Endothelial cell (in vitro differentiated cells): ENCODE measurements around the gene MBNL2. TPM values are rescaled to one million over a fixed set of nuclear protein-coding genes. Genes with fewer than 3 reads are reported as not detected.

Source experiments
- DNase-seq: peaks from one replicate; pipeline ENCODE4 v3.0.0; 2021; ENCODE audit warnings: low spot score
- H3K27ac Mint-ChIP-seq: one replicate; pipeline ENCODE4 v1.8.0; 2021; ENCODE audit warnings: mixed read lengths, inconsistent platforms; ENCODE audit not compliant: unreplicated experiment
- H3K27me3 Mint-ChIP-seq: one replicate; pipeline ENCODE4 v1.8.0; 2021; ENCODE audit warnings: mild to moderate bottlenecking, moderate library complexity, mixed read lengths, inconsistent platforms; ENCODE audit not compliant: unreplicated experiment
- H3K36me3 Mint-ChIP-seq: one replicate; pipeline ENCODE4 v1.8.0; 2021; ENCODE audit warnings: mild to moderate bottlenecking, low read depth, mixed read lengths, inconsistent platforms; ENCODE audit not compliant: unreplicated experiment
- H3K4me1 Mint-ChIP-seq: one replicate; pipeline ENCODE4 v1.8.0; 2021; ENCODE audit warnings: mild to moderate bottlenecking, mixed read lengths, inconsistent platforms; ENCODE audit not compliant: unreplicated experiment
- H3K4me3 Mint-ChIP-seq: one replicate; pipeline ENCODE4 v1.8.0; 2021; ENCODE audit warnings: mild to moderate bottlenecking, mixed read lengths, inconsistent platforms; ENCODE audit not compliant: unreplicated experiment
- H3K9me3 Mint-ChIP-seq: one replicate; pipeline ENCODE4 v1.8.0; 2021; ENCODE audit warnings: mixed read lengths, inconsistent platforms; ENCODE audit not compliant: unreplicated experiment
- CTCF ChIP-seq: fragments of 200-600 bp; sonication (generic); IDR thresholded peaks from one replicate; pipeline ENCODE4 v1.5.0; 2021; ENCODE audit warnings: antibody characterized with exemption; ENCODE audit not compliant: unreplicated experiment
- total RNA-seq: library from RNA; stranded (reverse); fragmentation: NEBNext Ultra II Directional; extraction: Animal tissue kit (Norgen Biotek cat#: 25700); gene quantifications from one replicate; pipeline ENCODE4 v1.2.1, GENCODE V29; 2021; ENCODE audit not compliant: unreplicated experiment

MBNL2 gene
- total RNA-seq, 1 donor from 2014 or later, result 137 TPM

- DNase-seq, result no peak
- Mint-ChIP-seq H3K9me3 (no peaks in the 10 kb centered on the region), H3K4me1 (peaks cover 3% of the 10 kb centered on the region), H3K4me3 (peak overlapping the region; percentile 38), H3K27me3 (peaks cover 8% of the 10 kb centered on the region), H3K27ac (peak overlapping the region; percentile 45), H3K36me3 (peaks cover 53% of the 10 kb centered on the region)
- TF ChIP-seq CTCF, result no peak
These were observed 164.8 kb downstream of the MBNL2 start for GRCh38 chr13:97386801-97387484.

GRCh38 chr13:97387485-97387839, 165.3 kb downstream of the MBNL2 start:
- peaks cover 50% of the 10 kb centered on the region for H3K36me3 Mint-ChIP-seq
- DNase-seq, result no peak
- peak overlapping the region; percentile 38 for H3K4me3 Mint-ChIP-seq
- H3K27me3 Mint-ChIP-seq, result peaks cover 8% of the 10 kb centered on the region
- H3K4me1 Mint-ChIP-seq, result peaks cover 3% of the 10 kb centered on the region
- peak overlapping the region; percentile 45 for H3K27ac Mint-ChIP-seq
- H3K9me3 Mint-ChIP-seq, result no peaks in the 10 kb centered on the region
- no peak for TF ChIP-seq CTCF

- Mint-ChIP-seq H3K27me3 (peaks cover 8% of the 10 kb centered on the region), H3K4me1 (peaks cover 3% of the 10 kb centered on the region), H3K27ac (no peak overlapping the region), H3K36me3 (peaks cover 46% of the 10 kb centered on the region), H3K9me3 (no peaks in the 10 kb centered on the region), H3K4me3 (no peak overlapping the region)
- no peak for DNase-seq
- no peak for TF ChIP-seq CTCF
These were observed 165.8 kb downstream of the MBNL2 start for GRCh38 chr13:97387890-97388289.

- H3K9me3 Mint-ChIP-seq, result no peaks in the 10 kb centered on the region
- peaks cover 8% of the 10 kb centered on the region for H3K27me3 Mint-ChIP-seq
- no peak for TF ChIP-seq CTCF
- no peak for DNase-seq
- H3K4me3 Mint-ChIP-seq, result peak overlapping the region; percentile 4
- peaks cover 41% of the 10 kb centered on the region for H3K36me3 Mint-ChIP-seq
- H3K4me1 Mint-ChIP-seq, result peaks cover 3% of the 10 kb centered on the region
- H3K27ac Mint-ChIP-seq, result peak overlapping the region; percentile 43
These were observed 166.2 kb downstream of the MBNL2 start for GRCh38 chr13:97388373-97388772.

GRCh38 chr13:97390941-97391600, 168.9 kb downstream of the MBNL2 start:
- H3K27ac Mint-ChIP-seq, result no peak overlapping the region
- no peak overlapping the region for H3K4me3 Mint-ChIP-seq

More at GRCh38 chr13:97390941-97391600, 168.9 kb downstream of the MBNL2 start:
- Mint-ChIP-seq H3K9me3 (no peaks in the 10 kb centered on the region), H3K27me3 (peaks cover 8% of the 10 kb centered on the region), H3K36me3 (peaks cover 29% of the 10 kb centered on the region), H3K4me1 (peaks cover 3% of the 10 kb centered on the region)
- DNase-seq, result no peak
- no peak for TF ChIP-seq CTCF
